Mesangial cell (primary cell): ENCODE results near the gene RHOD. TPM values are rescaled to one million over a fixed set of nuclear protein-coding genes. Genes with fewer than 3 reads are reported as not detected.

Experiments used
- total RNA-seq: library from RNA; depleted of rRNA; stranded (reverse); fragments of >200 nt; gene quantifications from 2 replicates; pipeline ENCODE4 v1.2.3, GENCODE V29; 2015

The RHOD gene
- total RNA-seq = 38.5 and 94.6 TPM in 2 replicates

GRCh38 chr11:67056267-67057204, at the start of gene RHOD:
TSS of gene RHOD (plus strand) at chr11:67056847. CDS start at chr11:67056903, 56 bp downstream.

GRCh38 chr11:67022961-67023956, 33.4 kb upstream of the RHOD start, which contains the start of gene SYT12:
TSS of gene SYT12 (plus strand) at chr11:67023134. CDS start at chr11:67030145, 7,011 bp downstream.

DNA sequence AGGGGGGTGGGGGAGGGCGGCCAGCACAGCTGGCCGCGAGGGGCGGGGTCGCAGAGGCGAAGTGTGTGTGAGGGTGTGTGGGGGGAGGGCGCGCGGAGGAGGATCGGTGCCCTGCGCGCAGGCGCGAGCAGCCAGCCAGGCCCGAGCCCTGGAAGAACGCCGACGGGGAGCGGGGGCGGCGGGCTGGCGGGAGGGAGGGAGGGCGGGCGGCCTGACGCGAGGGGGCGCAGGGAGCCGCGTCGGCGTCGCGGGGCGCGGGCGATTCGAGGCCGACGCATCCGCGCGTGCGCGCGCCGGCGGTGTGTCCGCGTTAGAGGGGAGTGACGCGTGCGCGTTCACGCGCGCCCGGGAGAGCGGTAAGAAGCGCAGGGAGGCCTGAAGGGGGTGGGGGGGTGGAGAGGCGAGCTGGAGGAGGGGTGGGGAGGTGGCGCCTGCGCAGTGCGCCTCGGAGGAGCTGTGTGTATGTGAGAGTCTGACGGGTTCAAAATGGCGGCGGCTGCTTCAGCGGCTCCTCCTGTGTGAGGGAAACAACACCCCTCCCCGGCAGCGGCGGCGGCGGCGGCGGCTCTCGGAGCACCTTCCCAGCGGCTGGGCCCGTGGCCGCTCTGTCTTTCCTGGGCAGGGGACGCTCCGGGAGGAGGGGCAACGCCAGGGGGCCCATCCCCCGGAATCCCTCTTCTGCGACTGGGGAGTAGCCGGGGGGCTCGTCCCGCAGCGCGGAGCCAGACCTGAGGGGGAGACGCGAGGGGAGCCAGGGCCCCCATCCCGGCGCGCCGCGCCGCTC, 62.3 kb downstream of the RHOD start, which contains the start of gene KDM2A:
KDM2A (plus strand) TSS at position 463 of the 784 bp plus-strand sequence. CDS start 2,054 bp downstream, outside the sequence.

Other genes with a start within 250 kb of the RHOD start
- 36.8 and 37.8 TPM in 2 replicates for gene RCE1, start 213.4 kb upstream of the RHOD start, total RNA-seq
- 58.9 and 60.3 TPM in 2 replicates for gene LRFN4, start 199.8 kb upstream of the RHOD start, total RNA-seq
- gene PC, start 98.5 kb upstream of the RHOD start, total RNA-seq = 12.7 and 18.6 TPM in 2 replicates
- not detected in 2 replicates for gene C11orf86, start 81.5 kb upstream of the RHOD start, total RNA-seq
- gene SYT12, start 33.7 kb upstream of the RHOD start, total RNA-seq = 0.49 and 1.9 TPM in 2 replicates
- 28.2 and 39.9 TPM in 2 replicates for gene KDM2A, start 62.4 kb downstream of the RHOD start, total RNA-seq
- gene GRK2, start 209.6 kb downstream of the RHOD start, total RNA-seq = 36.5 and 39.3 TPM in 2 replicates
- 31.4 and 32.5 TPM in 2 replicates for gene ANKRD13D, start 232.5 kb downstream of the RHOD start, total RNA-seq
- 20.2 and 57.3 TPM in 2 replicates for gene SSH3, start 246.7 kb downstream of the RHOD start, total RNA-seq